Mesenchymal stem cell (in vitro differentiated cells and primary cell): ENCODE data around the gene DDAH1.

Experiments used
- DNase-seq: peaks from one replicate; pipeline ENCODE4 v3.0.0-alpha.2; 2013
- H2AFZ ChIP-seq: one replicate; pipeline ENCODE4 v1.6.1; 2013; ENCODE audit warnings: low read depth, mild to moderate bottlenecking, control low read depth, inconsistent platforms, low read length, moderate library complexity
- H2AK5ac ChIP-seq: 2 replicates; pipeline ENCODE4 v1.6.1; 2013; ENCODE audit warnings: low read length, moderate library complexity, mild to moderate bottlenecking, inconsistent platforms; ENCODE audit not compliant: severe bottlenecking
- H2BK120ac ChIP-seq: one replicate; pipeline ENCODE4 v1.6.1; 2013; ENCODE audit warnings: low read depth, mild to moderate bottlenecking, inconsistent platforms, low read length, moderate library complexity
- H2BK12ac ChIP-seq, 2 experiments: one replicate each; pipeline ENCODE4 v1.6.1; 2013; ENCODE audit warnings: inconsistent platforms in 2 of 2, low read length in 2 of 2, mild to moderate bottlenecking in 2 of 2, moderate library complexity in 2 of 2, control low read depth in 1 of 2
- H2BK15ac ChIP-seq: one replicate; pipeline ENCODE4 v1.6.1; 2013; ENCODE audit warnings: mild to moderate bottlenecking, low read depth, inconsistent platforms; ENCODE audit not compliant: poor library complexity, severe bottlenecking
- H2BK5ac ChIP-seq: 2 replicates; pipeline ENCODE4 v1.6.1; 2013; ENCODE audit warnings: low read depth, mild to moderate bottlenecking, low read length, control low read depth, inconsistent platforms; ENCODE audit not compliant: poor library complexity, severe bottlenecking
- H3K14ac ChIP-seq, 2 experiments: one replicate each; pipeline ENCODE4 v1.6.1; 2013; ENCODE audit warnings: inconsistent platforms in 2 of 2, low read length in 2 of 2, control low read depth in 1 of 2, mild to moderate bottlenecking in 1 of 2, moderate library complexity in 1 of 2
- H3K18ac ChIP-seq, 2 experiments: one replicate each; pipeline ENCODE4 v1.6.1; 2013; ENCODE audit warnings: inconsistent platforms in 2 of 2, low read length in 2 of 2, control low read depth in 1 of 2, low read depth in 1 of 2, mild to moderate bottlenecking in 1 of 2
- H3K23ac ChIP-seq, 2 experiments: one replicate each; pipeline ENCODE4 v1.6.1; 2013; ENCODE audit warnings: inconsistent platforms in 2 of 2, low read length in 2 of 2, mild to moderate bottlenecking in 2 of 2, moderate library complexity in 2 of 2, control low read depth in 1 of 2
- H3K27ac ChIP-seq: 2 replicates; pipeline ENCODE4 v1.5.1; 2013; ENCODE audit warnings: mild to moderate bottlenecking, moderate library complexity, low read length, control low read depth, inconsistent platforms; ENCODE audit not compliant: poor library complexity, severe bottlenecking
- H3K27me3 ChIP-seq, 2 experiments: 2 replicates each; pipeline versions ENCODE4 v1.6.1 to v1.7.0; 2013; ENCODE audit warnings: low read length in 2 of 2, mild to moderate bottlenecking in 2 of 2, moderate library complexity in 2 of 2, control low read depth in 1 of 2, inconsistent platforms in 1 of 2; ENCODE audit not compliant: control insufficient read depth in 1 of 2, insufficient read depth in 1 of 2
- H3K36me3 ChIP-seq, 2 experiments: 2 replicates each; pipeline versions ENCODE4 v1.6.1 to v1.7.0; 2013; ENCODE audit warnings: low read length in 2 of 2, control low read depth in 1 of 2, inconsistent platforms in 1 of 2, low read depth in 1 of 2, mild to moderate bottlenecking in 1 of 2; ENCODE audit not compliant: insufficient read depth in 2 of 2, control insufficient read depth in 1 of 2
- H3K4ac ChIP-seq, 2 experiments: one replicate each; pipeline ENCODE4 v1.6.1; 2013; ENCODE audit warnings: inconsistent platforms in 2 of 2, low read length in 2 of 2, mild to moderate bottlenecking in 2 of 2, moderate library complexity in 2 of 2, control low read depth in 1 of 2, low read depth in 1 of 2
- H3K4me1 ChIP-seq: 2 replicates; pipeline ENCODE4 v1.6.1; 2013; ENCODE audit warnings: low read depth, low read length, control low read depth; ENCODE audit not compliant: control insufficient read depth, insufficient read depth
- H3K4me2 ChIP-seq: 2 replicates; pipeline ENCODE4 v1.6.1; 2013; ENCODE audit warnings: low read length, mild to moderate bottlenecking, inconsistent platforms; ENCODE audit not compliant: poor library complexity, severe bottlenecking
- H3K4me3 ChIP-seq, 2 experiments: 2 replicates each; pipeline versions ENCODE4 v1.5.1 to v1.7.0; 2013; ENCODE audit warnings: low read length in 2 of 2, mild to moderate bottlenecking in 2 of 2, control low read depth in 1 of 2, low read depth in 1 of 2; ENCODE audit not compliant: insufficient read depth in 1 of 2
- H3K79me1 ChIP-seq: replicated peaks from 2 replicates; pipeline ENCODE4 v1.6.1; 2013; ENCODE audit warnings: mild to moderate bottlenecking, control low read depth, low read length, inconsistent platforms; ENCODE audit not compliant: poor library complexity, severe bottlenecking
- H3K9ac ChIP-seq: 2 replicates; pipeline ENCODE4 v1.7.0; 2013; ENCODE audit warnings: mild to moderate bottlenecking, low read length, moderate library complexity
- H3K9me3 ChIP-seq: 2 replicates; pipeline ENCODE4 v1.7.0; 2013; ENCODE audit warnings: mild to moderate bottlenecking, low read length; ENCODE audit not compliant: control insufficient read depth
- H4K8ac ChIP-seq: one replicate; pipeline ENCODE4 v1.6.1; 2013; ENCODE audit warnings: inconsistent platforms, mild to moderate bottlenecking, low read length, moderate library complexity
- H4K91ac ChIP-seq: one replicate; pipeline ENCODE4 v1.6.1; 2013; ENCODE audit warnings: mild to moderate bottlenecking, low read length, inconsistent platforms
- WGBS: methylation state at CpG from one replicate; pipeline ENCODE4 v1.1.7; 2013; ENCODE audit warnings: mixed read lengths; 5-methylcytosine and 5-hydroxymethylcytosine counted together

DDAH1 gene

DNA sequence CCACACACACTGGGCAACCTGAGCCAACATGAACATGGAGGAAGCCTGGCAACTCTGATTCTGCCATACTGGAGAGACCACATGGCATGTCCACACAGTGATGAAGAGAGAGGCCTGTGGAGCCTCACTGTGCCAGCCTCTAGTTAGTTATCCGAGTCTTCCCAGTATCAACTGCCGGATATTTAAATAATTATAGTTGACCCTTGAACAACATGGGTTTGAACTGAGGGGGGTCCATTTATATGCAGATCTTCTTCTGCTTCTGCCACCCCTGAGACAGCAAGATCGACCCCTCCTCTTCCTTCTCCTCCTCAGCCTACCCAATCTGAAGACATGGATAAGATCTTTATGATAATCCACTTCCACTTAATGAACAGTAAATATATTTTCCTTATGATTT is 27.8 kb downstream of the DDAH1 start:
- Histone ChIP-seq H3K4me3 (no peak overlapping the region), H2AFZ (no peak overlapping the region), H4K8ac (no peak overlapping the region), H2BK15ac (peak overlapping the region; percentile 38), H3K18ac (no peak overlapping the region), H3K4me1 (peaks cover 3% of the 10 kb centered on the region), H2BK5ac (no peak overlapping the region), H3K27me3 (no peaks in the 10 kb centered on the region), H3K9me3 (no peaks in the 10 kb centered on the region), H3K23ac (no peak overlapping the region), H3K4ac (peak overlapping the region in 1 of 2 experiments; percentile 2), H4K91ac (no peak overlapping the region), H3K79me1 (peaks cover 25% of the 10 kb centered on the region), H3K9ac (no peak overlapping the region), H2BK12ac (peak overlapping the region; percentile 11 to 22), H2AK5ac (no peak overlapping the region), H3K14ac (peak overlapping the region in 1 of 2 experiments; percentile 2), H2BK120ac (peak overlapping the region; percentile 1), H3K27ac (no peak overlapping the region), H3K4me2 (no peak overlapping the region), H3K36me3 (no peaks in the 10 kb centered on the region)
- DNase-seq, result no peak
- WGBS, result 93% methylated on average over 2 of the region's 3 CpGs

DNA sequence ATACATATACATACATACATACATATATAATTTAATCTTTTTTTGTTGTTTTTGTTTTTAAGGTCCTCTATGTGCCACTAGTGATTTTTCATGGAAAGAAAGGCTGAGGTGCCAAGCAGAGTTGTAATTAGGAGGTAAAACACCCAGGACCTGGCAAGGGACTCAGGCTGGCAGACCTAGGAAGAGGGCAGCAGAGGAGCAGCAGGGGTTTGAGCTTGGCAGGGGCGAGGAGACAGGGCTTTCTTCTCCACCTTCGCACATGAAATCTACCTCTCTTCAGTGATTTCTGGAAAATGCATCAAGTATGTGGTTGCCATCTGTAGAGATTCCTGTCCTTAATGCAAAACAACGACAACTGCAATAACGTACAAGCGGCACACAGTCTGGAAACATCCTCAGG is 31.9 kb downstream of the DDAH1 start:
- H3K4ac ChIP-seq, result no peak overlapping the region
- H3K27ac ChIP-seq, result no peak overlapping the region
- no peak overlapping the region for H3K9ac ChIP-seq

GRCh38 chr1:85428471-85429089 is 36.4 kb downstream of the DDAH1 start:
- Histone ChIP-seq H3K4me1 (no peaks in the 10 kb centered on the region), H2AFZ (no peak overlapping the region)
- 100% methylated on average over 1 of the region's 2 CpGs for WGBS

More for the DNA sequence above, 31.9 kb downstream of the DDAH1 start:
- no peak overlapping the region for H3K4me3 ChIP-seq
- no peaks in the 10 kb centered on the region for H3K27me3 ChIP-seq
- 100% methylated on average over 1 of the region's 5 CpGs for WGBS
- H2BK15ac ChIP-seq, result no peak overlapping the region
- H3K9me3 ChIP-seq, result no peaks in the 10 kb centered on the region
- H2BK120ac ChIP-seq, result no peak overlapping the region
- peak overlapping the region in 1 of 2 experiments; percentile 3 for H3K18ac ChIP-seq
- peaks cover 1% of the 10 kb centered on the region for H3K4me1 ChIP-seq
- no peak overlapping the region for H2BK5ac ChIP-seq
- H3K4me2 ChIP-seq, result no peak overlapping the region
- H2AK5ac ChIP-seq, result no peak overlapping the region
- DNase-seq, result no peak
- H2AFZ ChIP-seq, result no peak overlapping the region
- no peaks in the 10 kb centered on the region for H3K36me3 ChIP-seq
- H3K23ac ChIP-seq, result no peak overlapping the region
- H3K14ac ChIP-seq, result no peak overlapping the region
- no peak overlapping the region for H4K91ac ChIP-seq
- peaks cover 23% of the 10 kb centered on the region for H3K79me1 ChIP-seq
- peak overlapping the region in 1 of 2 experiments; percentile 1 for H2BK12ac ChIP-seq
- peak overlapping the region; percentile 27 for H4K8ac ChIP-seq

GRCh38 chr1:85427849-85428248 is 37.1 kb downstream of the DDAH1 start:
- Histone ChIP-seq H3K18ac (peak overlapping the region in 1 of 2 experiments; percentile 70), H2BK12ac (no peak overlapping the region), H3K79me1 (peaks cover 12% of the 10 kb centered on the region), H3K4me3 (no peak overlapping the region), H3K4me1 (no peaks in the 10 kb centered on the region), H3K9ac (no peak overlapping the region), H3K27me3 (no peaks in the 10 kb centered on the region), H3K27ac (no peak overlapping the region), H2AFZ (no peak overlapping the region), H3K36me3 (no peaks in the 10 kb centered on the region), H3K4ac (no peak overlapping the region), H4K91ac (no peak overlapping the region), H2AK5ac (no peak overlapping the region), H2BK120ac (no peak overlapping the region), H4K8ac (no peak overlapping the region), H3K14ac (no peak overlapping the region), H2BK15ac (no peak overlapping the region), H3K4me2 (no peak overlapping the region), H3K23ac (no peak overlapping the region), H2BK5ac (no peak overlapping the region), H3K9me3 (no peaks in the 10 kb centered on the region)
- 100% methylated on average over 2 of the region's 3 CpGs for WGBS
- no peak for DNase-seq

More at GRCh38 chr1:85428471-85429089, 36.4 kb downstream of the DDAH1 start:
- Histone ChIP-seq H3K4me3 (no peak overlapping the region), H3K18ac (no peak overlapping the region), H4K91ac (no peak overlapping the region), H3K23ac (no peak overlapping the region), H3K27me3 (no peaks in the 10 kb centered on the region), H3K79me1 (peaks cover 15% of the 10 kb centered on the region), H2BK12ac (no peak overlapping the region), H2BK5ac (no peak overlapping the region), H3K9ac (no peak overlapping the region), H3K4ac (peak overlapping the region in 1 of 2 experiments; percentile 6), H3K4me2 (no peak overlapping the region), H2BK15ac (no peak overlapping the region), H4K8ac (no peak overlapping the region), H3K36me3 (no peaks in the 10 kb centered on the region), H2BK120ac (no peak overlapping the region), H3K14ac (no peak overlapping the region), H3K9me3 (no peaks in the 10 kb centered on the region), H2AK5ac (no peak overlapping the region), H3K27ac (no peak overlapping the region)
- DNase-seq, result no peak
